Parathyroid adenoma (tissue), 2 donors: ENCODE results near the gene SBF2.

Experiments used
- H2AFZ ChIP-seq: fragments of 300-600 bp; sonication (generic); one replicate; pipeline ENCODE4 v1.7.0; 2017; ENCODE audit warnings: antibody characterized with exemption, mild to moderate bottlenecking
- H3K27ac ChIP-seq: fragments of 300-600 bp; sonication (generic); one replicate; pipeline ENCODE4 v1.7.0; 2017
- H3K27me3 ChIP-seq: fragments of 300-600 bp; sonication (generic); one replicate; pipeline ENCODE4 v1.7.0; 2017; ENCODE audit warnings: low read length; ENCODE audit not compliant: control insufficient read depth, insufficient read depth
- H3K36me3 ChIP-seq: fragments of 300-600 bp; sonication (generic); one replicate; pipeline ENCODE4 v1.7.0; 2017; ENCODE audit warnings: low read length; ENCODE audit not compliant: control insufficient read depth, insufficient read depth
- H3K4me1 ChIP-seq: fragments of 300-600 bp; sonication (generic); one replicate; pipeline ENCODE4 v1.7.0; 2017; ENCODE audit warnings: control low read depth
- H3K4me2 ChIP-seq: fragments of 300-600 bp; sonication (generic); one replicate; pipeline ENCODE4 v1.7.0; 2017; ENCODE audit warnings: low read length
- H3K4me3 ChIP-seq: fragments of 300-600 bp; sonication (generic); one replicate; pipeline ENCODE4 v1.7.0; 2017; ENCODE audit warnings: low read depth, low read length
- H3K79me2 ChIP-seq: fragments of 300-600 bp; sonication (generic); one replicate; pipeline ENCODE4 v1.7.0; 2017; ENCODE audit warnings: control low read depth
- H3K9ac ChIP-seq: fragments of 300-600 bp; sonication (generic); one replicate; pipeline ENCODE4 v1.7.0; 2017; ENCODE audit warnings: mild to moderate bottlenecking
- H3K9me3 ChIP-seq: fragments of 300-600 bp; sonication (generic); one replicate; pipeline ENCODE4 v1.7.0; 2017; ENCODE audit warnings: low read length; ENCODE audit not compliant: control insufficient read depth
- TF ChIP-seq, protein P1 (sequence below): fragments of 300-600 bp; sonication (generic); IDR thresholded peaks from one replicate; pipeline ENCODE4 v1.7.0; 2017; ENCODE audit warnings: antibody characterized with exemption, mild to moderate bottlenecking
- donor health status: primary hyperparathyroidism.

The SBF2 gene

DNA sequence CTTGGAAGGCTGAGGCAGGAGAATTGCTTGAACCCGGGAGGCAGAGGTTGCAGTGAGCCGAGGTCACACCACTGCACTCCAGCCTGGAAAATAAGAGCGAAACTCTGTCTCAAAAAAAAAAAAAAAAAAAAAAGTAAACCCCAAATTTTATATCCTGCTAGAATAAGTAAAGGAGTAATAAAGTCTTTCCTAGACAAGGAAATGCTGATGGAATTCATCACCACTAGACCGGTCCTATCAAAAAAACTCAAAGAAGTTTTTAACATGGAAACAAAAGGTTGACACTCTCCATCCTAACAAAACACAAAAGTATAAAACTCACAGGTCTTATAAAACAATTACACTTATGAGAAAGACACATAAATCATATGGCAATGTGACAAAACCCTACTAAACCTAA is 213.9 kb downstream of the SBF2 start:
- Histone ChIP-seq H3K4me1 (no peaks in the 10 kb centered on the region), H3K27me3 (no peaks in the 10 kb centered on the region), H3K9me3 (no peaks in the 10 kb centered on the region), H3K4me2 (no peak overlapping the region), H3K36me3 (no peaks in the 10 kb centered on the region), H3K27ac (no peak overlapping the region), H3K4me3 (no peak overlapping the region), H2AFZ (no peak overlapping the region), H3K79me2 (peaks cover 9% of the 10 kb centered on the region), H3K9ac (no peak overlapping the region)
- TF ChIP-seq, protein P1, sequence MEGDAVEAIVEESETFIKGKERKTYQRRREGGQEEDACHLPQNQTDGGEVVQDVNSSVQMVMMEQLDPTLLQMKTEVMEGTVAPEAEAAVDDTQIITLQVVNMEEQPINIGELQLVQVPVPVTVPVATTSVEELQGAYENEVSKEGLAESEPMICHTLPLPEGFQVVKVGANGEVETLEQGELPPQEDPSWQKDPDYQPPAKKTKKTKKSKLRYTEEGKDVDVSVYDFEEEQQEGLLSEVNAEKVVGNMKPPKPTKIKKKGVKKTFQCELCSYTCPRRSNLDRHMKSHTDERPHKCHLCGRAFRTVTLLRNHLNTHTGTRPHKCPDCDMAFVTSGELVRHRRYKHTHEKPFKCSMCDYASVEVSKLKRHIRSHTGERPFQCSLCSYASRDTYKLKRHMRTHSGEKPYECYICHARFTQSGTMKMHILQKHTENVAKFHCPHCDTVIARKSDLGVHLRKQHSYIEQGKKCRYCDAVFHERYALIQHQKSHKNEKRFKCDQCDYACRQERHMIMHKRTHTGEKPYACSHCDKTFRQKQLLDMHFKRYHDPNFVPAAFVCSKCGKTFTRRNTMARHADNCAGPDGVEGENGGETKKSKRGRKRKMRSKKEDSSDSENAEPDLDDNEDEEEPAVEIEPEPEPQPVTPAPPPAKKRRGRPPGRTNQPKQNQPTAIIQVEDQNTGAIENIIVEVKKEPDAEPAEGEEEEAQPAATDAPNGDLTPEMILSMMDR, result no peak

- Histone ChIP-seq H3K4me2 (no peak overlapping the region), H3K9me3 (no peaks in the 10 kb centered on the region), H3K27ac (no peak overlapping the region), H3K79me2 (peaks cover 6% of the 10 kb centered on the region), H3K4me1 (no peaks in the 10 kb centered on the region), H3K4me3 (no peak overlapping the region), H2AFZ (no peak overlapping the region), H3K36me3 (no peaks in the 10 kb centered on the region), H3K9ac (no peak overlapping the region), H3K27me3 (no peaks in the 10 kb centered on the region)
- TF ChIP-seq, protein P1, result peak; percentile 17
These were observed 217.4 kb downstream of the SBF2 start for GRCh38 chr11:10076458-10077141.

DNA sequence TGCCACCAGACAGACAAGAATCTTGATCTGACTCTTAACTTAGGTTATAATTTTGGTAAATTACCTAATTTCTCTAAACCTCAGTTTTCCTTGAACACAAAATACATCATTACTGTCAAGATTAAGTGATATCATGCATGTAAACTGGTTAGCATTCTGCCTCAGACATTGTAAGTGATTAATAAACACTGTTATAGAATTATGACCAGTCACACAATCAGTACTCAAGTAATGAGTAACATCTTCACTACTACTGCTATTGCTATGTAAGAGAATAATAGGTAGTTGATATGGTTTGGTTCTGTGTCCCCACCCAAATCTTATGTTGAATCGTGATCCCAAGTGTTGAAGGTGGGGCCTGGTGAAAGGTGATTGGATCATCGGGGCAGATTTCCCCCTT is 218.9 kb downstream of the SBF2 start:
- Histone ChIP-seq H3K4me2 (no peak overlapping the region), H2AFZ (no peak overlapping the region), H3K27ac (no peak overlapping the region), H3K4me3 (no peak overlapping the region), H3K27me3 (no peaks in the 10 kb centered on the region), H3K79me2 (peaks cover 6% of the 10 kb centered on the region), H3K4me1 (no peaks in the 10 kb centered on the region), H3K9me3 (no peaks in the 10 kb centered on the region), H3K36me3 (no peaks in the 10 kb centered on the region), H3K9ac (no peak overlapping the region)
- TF ChIP-seq, protein P1, result no peak

GRCh38 chr11:10072841-10073240 is 221.2 kb downstream of the SBF2 start:
- no peaks in the 10 kb centered on the region for H3K9me3 ChIP-seq
- H3K4me2 ChIP-seq, result no peak overlapping the region
- no peaks in the 10 kb centered on the region for H3K27me3 ChIP-seq
- TF ChIP-seq, protein P1, result no peak
- H2AFZ ChIP-seq, result no peak overlapping the region
- no peaks in the 10 kb centered on the region for H3K4me1 ChIP-seq
- no peak overlapping the region for H3K4me3 ChIP-seq
- H3K27ac ChIP-seq, result no peak overlapping the region
- no peaks in the 10 kb centered on the region for H3K36me3 ChIP-seq
- no peak overlapping the region for H3K9ac ChIP-seq
- no peaks in the 10 kb centered on the region for H3K79me2 ChIP-seq

GRCh38 chr11:10072142-10072541 is 221.9 kb downstream of the SBF2 start:
- Histone ChIP-seq H3K79me2 (no peaks in the 10 kb centered on the region), H3K4me1 (no peaks in the 10 kb centered on the region), H3K27me3 (no peaks in the 10 kb centered on the region), H3K27ac (no peak overlapping the region), H3K4me2 (no peak overlapping the region), H3K9ac (no peak overlapping the region), H3K36me3 (no peaks in the 10 kb centered on the region), H3K9me3 (no peaks in the 10 kb centered on the region), H2AFZ (no peak overlapping the region), H3K4me3 (no peak overlapping the region)
- TF ChIP-seq, protein P1, result no peak
